Measurements from ENCODE around the gene DIO1. TPM values are rescaled to one million over a fixed set of nuclear protein-coding genes. Genes with fewer than 3 reads are reported as not detected.
A peak's percentile ranks its signal among the peaks of the same experiment; 100 is the strongest.
"Not testable (repeated sequence)": the region's sequence is repeated elsewhere in the genome, so short reads cannot be mapped to it uniquely, and the experiment has no call there.

The DIO1 gene
- total RNA-seq (2014; rRNA removed; shearing (Covaris generic); ENCODE audit: low replicate concordance) = not detected in 2 replicates

DNA sequence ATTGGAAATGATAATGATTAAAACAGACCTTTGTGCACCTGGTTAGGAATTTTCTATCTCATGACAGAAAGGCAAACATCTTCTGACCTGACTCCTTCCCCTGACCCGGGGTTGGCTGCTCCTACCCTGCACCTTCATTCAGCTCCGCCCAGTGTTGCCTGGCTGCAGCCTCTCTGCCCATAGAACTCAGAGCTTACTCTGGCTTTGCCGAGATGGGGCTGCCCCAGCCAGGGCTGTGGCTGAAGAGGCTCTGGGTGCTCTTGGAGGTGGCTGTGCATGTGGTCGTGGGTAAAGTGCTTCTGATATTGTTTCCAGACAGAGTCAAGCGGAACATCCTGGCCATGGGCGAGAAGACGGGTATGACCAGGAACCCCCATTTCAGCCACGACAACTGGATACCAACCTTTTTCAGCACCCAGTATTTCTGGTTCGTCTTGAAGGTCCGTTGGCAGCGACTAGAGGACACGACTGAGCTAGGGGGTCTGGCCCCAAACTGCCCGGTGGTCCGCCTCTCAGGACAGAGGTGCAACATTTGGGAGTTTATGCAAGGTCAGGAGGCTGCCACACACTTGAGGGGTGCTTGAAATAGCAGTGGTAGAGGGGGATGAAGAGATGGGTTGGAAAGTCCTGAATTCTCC lies at the start of gene DIO1:
Gene DIO1, plus strand, starts transcription at position 189 of the 638 bp plus-strand sequence. Its CDS starts 24 bp downstream, at position 213.
- H3K27me3 ChIP-seq = no peaks in the 10 kb centered on the region
- DNase-seq = no peak
- H3K4me3 ChIP-seq = no peak within 1 kb of the TSS
- no peaks in the 10 kb centered on the region for H3K9me3 ChIP-seq
- H3K36me3 ChIP-seq = no peaks in the 10 kb centered on the region

DNA sequence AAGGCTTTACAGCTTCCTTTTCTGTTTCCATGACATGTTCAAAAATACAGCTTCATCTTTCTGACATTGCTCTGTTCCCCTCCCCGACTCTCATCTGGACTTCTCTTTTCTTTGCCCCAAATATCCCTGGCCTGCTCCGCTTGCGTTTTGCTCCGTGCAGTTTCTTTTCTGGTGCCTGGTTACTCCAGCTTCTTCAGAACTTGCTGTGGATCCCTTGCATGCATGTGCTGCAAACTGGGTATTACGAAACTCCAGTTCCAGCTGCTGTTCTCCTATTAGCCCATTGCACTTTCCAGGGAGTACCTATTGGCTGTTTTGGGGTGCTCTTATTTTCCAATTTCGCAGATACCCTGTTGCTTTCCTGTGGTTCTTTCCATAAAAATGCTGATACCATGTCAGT lies 46.0 kb upstream of the DIO1 start:
- no peak for DNase-seq
- H3K36me3 ChIP-seq = no peaks in the 10 kb centered on the region; the same call in 1 of the 2 replicates
- H3K27me3 ChIP-seq = no peaks in the 10 kb centered on the region
- no peaks in the 10 kb centered on the region for H3K9me3 ChIP-seq
- H3K4me3 ChIP-seq = no peak overlapping the region

DNA sequence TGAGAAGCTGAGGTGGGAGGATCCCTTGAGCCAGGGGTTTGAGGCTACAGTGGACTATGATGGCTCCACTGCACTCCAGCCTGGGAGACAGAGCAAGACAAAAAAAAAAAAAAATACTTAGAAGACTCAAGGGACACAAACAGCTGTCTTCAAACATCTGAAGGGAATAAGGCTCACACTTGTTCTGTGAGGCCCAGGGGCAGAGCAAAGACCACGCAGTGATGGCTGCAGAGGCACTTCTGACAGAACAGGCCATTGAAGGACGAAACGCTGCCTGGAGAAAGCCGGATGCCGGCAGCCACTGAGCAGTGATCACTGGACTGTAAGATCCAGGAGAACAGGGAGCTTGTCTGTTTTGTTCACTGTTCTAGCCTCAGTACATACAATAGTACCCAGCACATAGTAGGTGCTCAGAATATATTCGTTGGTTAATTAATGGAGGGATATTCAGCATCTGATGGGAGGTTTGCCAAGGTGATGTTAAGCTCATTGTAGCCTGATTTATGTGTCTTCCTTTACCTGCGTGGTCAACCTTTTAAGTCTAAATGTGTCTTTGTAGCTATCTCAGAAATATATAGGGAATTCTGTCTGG lies 43.8 kb upstream of the DIO1 start:
- Histone ChIP-seq H3K4me3 (no peak overlapping the region), H3K27me3 (no peaks in the 10 kb centered on the region)
- no peak for DNase-seq

DNA sequence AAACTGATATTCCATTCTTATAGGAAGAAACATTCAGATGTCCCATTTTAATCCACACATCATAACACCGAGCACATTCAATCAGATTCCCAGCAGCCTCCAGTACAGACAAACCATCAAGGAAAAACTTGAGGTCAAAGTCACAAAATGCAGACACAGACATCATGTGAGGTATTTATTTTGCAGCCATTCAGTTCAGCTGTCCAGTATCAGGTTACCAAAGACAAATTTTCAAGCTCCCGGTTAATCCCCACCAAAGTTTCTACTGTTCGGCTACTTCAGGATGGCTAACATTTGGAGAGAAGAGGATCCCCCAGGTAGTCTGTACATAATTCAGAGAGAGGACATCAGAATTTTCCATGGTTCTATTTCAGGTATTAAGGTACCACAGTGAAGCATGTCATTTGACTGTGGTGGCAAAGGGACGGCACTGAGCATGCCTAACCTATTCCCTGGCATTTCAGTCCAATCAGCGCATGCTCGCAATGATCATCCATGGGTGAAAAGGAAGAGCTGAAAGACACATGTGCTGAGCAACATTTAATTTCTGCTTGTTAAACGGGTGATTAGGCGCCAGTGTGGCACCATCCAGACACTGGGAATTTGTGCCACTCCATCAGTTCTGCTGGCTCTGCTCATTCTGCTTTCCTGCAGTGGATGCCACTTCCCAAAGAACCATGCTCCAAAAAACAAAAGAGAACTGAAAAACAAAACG lies 42.3 kb upstream of the DIO1 start:
- Histone ChIP-seq H3K27me3 (no peaks in the 10 kb centered on the region), H3K4me3 (no peak overlapping the region), H3K36me3 (no peaks in the 10 kb centered on the region; the same call in 1 of the 2 replicates), H3K9me3 (no peaks in the 10 kb centered on the region)
- DNase-seq = no peak

More for the DNA sequence above, 43.8 kb upstream of the DIO1 start:
- Histone ChIP-seq H3K9me3 (no peaks in the 10 kb centered on the region), H3K36me3 (no peaks in the 10 kb centered on the region; the same call in 1 of the 2 replicates)

DNA sequence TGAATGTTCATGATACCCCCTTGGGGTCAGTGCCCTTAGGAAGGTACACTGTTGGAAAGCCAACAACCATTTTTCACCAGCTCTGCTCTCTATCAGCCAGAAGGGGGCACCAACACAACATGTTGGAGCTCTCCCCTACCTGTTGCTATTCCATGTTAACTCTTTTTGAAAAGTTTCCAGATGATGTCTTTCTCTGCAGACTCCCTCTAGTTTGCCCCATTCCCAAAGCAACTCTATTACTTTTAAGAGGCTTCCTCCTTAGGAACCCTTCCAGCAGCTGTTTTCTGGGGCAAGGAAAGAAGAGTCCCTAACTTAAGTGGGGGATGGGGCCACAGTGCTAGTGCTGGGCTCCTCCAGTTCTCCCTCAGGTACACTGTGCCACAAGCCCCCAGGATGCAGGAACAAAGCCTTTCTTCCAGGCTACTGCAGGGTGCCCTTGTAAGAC lies 33.0 kb upstream of the DIO1 start:
- Histone ChIP-seq H3K4me3 (no peak overlapping the region), H3K36me3 (peaks cover 5% of the 10 kb centered on the region; the same call in 1 of the 2 replicates), H3K9me3 (no peaks in the 10 kb centered on the region), H3K27me3 (no peaks in the 10 kb centered on the region)
- peak; percentile 28 for DNase-seq

DNA sequence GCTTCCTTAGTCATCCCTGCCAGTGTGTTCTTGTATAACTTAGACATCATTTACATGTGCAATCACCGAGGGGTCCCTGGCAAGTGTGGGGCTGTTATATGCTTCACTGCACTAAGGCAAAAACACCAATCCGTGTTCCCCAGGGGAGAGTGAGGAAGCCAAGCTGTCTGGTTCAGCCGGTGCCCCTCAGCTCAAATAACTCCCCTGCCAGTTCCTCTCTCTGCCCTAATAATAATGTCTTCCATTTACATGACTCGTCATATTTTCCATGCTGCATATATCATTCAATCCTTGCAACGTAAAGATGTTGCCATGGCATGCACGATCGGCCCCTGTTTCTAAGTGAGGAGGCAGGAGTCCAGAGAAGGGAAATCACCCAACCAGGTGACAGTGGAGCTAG lies 31.5 kb upstream of the DIO1 start:
- no peaks in the 10 kb centered on the region; the same call in 1 of the 2 replicates for H3K36me3 ChIP-seq
- H3K27me3 ChIP-seq = no peaks in the 10 kb centered on the region
- no peak for DNase-seq
- H3K4me3 ChIP-seq = no peak overlapping the region
- H3K9me3 ChIP-seq = no peaks in the 10 kb centered on the region

DNA sequence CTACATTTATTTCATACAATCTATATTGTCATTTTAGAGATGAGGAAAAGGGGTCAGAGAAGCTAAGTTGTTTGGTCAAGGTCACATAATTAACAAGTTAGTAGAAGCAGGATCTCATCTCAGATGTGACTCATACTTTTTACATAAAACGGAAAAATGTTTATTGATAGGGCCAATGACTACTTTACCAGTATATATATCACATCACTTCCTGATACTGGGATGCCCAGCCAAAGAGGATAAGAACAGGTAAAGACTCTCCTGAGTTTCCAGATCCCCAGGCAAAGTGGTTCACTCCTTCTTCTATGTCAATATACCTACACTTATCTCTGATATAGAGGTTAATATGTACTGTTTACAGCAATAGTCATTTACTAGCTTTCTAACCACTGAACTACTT lies 25.4 kb upstream of the DIO1 start:
- no peaks in the 10 kb centered on the region for H3K9me3 ChIP-seq
- no peak for DNase-seq
- no peak overlapping the region for H3K4me3 ChIP-seq
- H3K27me3 ChIP-seq = no peaks in the 10 kb centered on the region
- H3K36me3 ChIP-seq = no peaks in the 10 kb centered on the region; the same call in 1 of the 2 replicates

DNA sequence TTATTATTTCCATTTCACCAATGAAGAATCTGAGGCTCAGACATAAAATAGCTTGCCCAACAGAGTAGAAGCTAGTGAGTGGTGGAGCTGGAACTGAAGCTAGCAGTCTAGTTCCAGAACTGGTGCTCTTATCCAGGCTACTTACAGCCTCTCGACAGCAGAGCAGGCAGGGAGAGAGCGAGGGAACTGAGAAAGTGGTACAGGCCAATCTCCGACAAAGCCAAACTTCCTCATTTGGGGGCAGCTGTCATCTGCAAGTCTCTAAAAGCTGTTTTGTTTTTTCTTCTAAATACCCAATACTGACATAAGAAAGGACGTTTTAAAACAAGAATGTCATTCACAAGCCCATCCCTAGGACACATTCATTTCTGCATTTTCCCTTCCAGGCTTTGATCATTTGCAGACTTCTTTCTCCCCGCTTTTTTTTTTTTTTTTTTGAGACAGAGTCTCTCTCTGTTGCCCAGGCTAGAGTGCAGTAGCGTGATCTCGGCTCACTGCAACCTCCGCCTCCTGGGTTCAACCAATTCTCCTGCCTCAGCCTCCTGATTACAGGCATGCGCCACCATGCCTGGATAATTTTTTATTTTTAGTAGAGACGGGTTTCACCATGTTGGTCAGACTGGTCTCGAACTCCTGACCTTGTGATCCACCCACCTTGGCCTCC lies 24.4 kb upstream of the DIO1 start:
- no peak overlapping the region for H3K4me3 ChIP-seq
- DNase-seq = no peak
- no peaks in the 10 kb centered on the region for H3K27me3 ChIP-seq
- H3K36me3 ChIP-seq = no peaks in the 10 kb centered on the region; the same call in 1 of the 2 replicates
- H3K9me3 ChIP-seq = no peaks in the 10 kb centered on the region

DNA sequence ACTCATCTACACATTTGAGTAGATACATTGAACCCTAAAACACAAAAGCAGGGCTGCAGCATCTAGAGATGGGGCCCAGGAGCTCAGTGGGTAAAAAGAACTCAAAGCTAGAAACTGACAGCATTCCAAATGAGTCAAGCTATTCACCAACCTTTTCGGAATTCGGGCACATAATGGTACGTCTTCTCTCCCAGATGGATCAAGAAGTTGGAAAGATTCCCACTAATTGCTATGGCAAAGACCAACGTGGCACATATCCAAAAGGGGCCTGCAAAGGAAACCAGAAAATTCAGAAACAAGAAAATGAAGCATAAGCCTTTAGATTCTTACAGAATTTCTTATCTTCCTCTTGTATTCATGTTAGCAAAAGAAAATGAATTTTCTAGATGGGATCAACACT lies 22.8 kb upstream of the DIO1 start:
- H3K4me3 ChIP-seq = no peak overlapping the region
- DNase-seq = no peak

DNA sequence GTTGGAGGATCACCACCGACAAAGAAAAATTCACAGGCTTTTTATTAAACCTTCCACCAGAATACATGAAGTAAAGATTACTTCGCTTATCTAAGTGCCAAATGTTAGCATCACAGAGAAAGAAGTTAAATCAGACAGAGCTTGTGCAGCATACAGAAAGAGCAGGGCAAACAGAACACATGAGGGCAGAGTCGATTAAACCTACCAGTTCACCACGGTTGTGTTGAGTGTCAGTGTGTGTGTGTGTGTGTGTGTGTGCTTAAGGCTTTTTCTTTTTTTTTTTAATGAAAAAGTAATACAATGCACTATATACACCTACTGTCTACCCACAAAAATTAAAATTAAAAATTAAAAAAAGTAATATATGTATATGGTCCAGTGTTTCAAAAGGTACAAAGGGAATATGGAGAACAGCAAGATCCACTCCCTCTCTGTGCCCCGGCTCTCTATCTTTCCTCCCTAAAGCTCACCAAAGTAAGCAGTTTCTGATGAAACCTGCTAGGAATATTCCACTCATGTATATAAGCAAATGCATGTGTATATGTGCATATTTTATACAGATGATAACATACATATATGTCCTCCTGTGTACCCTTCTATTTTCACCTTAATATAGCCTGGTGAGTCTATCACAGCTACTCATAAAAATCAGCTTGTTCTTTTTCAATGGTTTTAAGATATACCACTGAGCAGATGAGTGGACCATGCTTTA lies 22.1 kb upstream of the DIO1 start:
- Histone ChIP-seq H3K9me3 (no peaks in the 10 kb centered on the region), H3K4me3 (no peak overlapping the region), H3K27me3 (no peaks in the 10 kb centered on the region), H3K36me3 (no peaks in the 10 kb centered on the region; the same call in 1 of the 2 replicates)
- no peak for DNase-seq

More for the DNA sequence above, 22.8 kb upstream of the DIO1 start:
- Histone ChIP-seq H3K36me3 (no peaks in the 10 kb centered on the region; the same call in 1 of the 2 replicates), H3K9me3 (no peaks in the 10 kb centered on the region), H3K27me3 (no peaks in the 10 kb centered on the region)

DNA sequence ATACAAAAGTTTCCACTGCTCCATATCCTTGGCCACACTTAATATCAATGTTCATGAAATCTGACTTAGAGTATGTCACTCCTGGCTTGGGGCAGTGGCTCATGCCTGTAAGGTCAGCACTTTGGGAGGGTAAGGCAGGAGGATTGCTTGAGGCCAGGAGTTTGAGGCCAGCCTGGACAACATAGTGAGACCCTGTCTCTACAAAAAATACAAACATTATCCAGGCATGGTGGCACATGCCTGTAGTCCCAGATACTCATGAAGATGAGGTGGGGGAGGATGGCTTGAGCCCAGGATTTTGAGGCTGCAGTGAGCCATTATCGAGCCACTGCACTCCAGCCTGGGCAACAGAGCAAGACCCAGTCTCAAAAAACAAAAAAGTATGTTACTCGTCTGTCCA lies 18.8 kb upstream of the DIO1 start:
- H3K9me3 ChIP-seq, H3K4me3 ChIP-seq, DNase-seq, H3K27me3 ChIP-seq: not testable (repeated sequence)
- H3K36me3 ChIP-seq = peaks cover 12% of the 10 kb centered on the region

DNA sequence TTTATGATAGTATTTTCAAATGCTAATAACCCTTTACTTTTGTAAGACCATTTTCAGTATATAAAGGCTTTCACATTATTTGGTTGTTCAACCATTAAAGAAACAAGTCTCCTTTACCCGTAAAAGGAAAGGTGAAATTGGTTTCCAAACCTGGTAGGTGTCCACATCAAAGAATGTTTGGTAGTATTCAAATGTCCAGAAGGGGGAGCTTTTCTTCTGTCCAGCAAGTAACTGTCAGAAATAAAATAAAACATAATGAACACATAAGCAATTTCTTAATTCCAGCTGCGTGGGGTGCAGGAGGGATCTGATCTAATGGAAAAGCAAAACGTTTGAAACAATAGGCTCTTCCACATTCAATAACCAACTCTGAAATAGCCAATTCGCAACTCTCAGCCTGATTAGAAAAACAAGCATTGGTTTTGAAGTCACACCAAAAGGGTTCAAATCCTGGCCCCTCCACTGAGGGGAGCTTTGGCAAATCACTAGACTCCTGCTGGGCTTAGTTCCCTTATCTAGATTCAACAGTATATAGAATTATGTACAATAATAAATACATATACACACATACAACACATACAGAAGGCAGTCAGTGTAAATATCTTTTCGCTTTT lies 15.4 kb upstream of the DIO1 start:
- no peak for DNase-seq
- peaks cover 20% of the 10 kb centered on the region for H3K36me3 ChIP-seq
- no peaks in the 10 kb centered on the region for H3K27me3 ChIP-seq
- H3K4me3 ChIP-seq = no peak overlapping the region
- H3K9me3 ChIP-seq = no peaks in the 10 kb centered on the region

DNA sequence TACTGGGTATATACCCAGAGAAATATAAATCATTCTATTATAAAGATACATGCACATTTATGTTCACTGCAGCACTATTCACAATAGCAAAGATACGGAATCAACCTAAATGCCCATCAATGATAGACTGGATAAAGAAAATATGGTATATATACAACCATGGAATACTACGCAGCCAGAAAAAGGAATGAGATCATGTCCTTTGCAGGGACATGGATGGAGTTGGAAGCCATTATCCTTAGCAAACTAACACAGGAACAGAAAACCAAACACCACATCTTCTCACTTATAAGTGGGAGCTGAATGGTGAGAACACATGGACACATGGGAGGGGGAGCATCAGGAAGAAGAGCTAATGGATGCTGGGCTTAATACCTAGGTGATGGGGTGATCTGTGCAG lies 12.1 kb upstream of the DIO1 start:
- H3K36me3 ChIP-seq = peaks cover 20% of the 10 kb centered on the region
- H3K4me3 ChIP-seq = not testable (repeated sequence)

DNA sequence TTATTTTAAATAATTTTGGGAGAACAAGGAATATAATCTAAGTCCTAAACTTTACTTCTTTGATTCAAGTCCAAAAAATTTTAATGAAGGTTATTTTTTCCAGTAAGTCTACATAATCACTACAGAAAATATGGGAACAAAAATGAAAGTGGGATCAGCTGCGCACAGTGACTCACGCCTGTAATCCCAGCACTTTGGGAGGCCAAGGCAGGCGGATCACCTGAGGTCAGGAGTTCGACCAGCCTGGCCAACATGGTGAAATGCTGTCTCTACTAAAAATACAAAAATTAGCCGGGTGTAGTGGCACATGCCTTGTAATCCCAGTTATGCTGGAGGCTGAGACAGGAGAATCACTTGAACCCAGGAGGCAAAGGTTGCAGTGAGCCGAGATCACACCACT lies 10.4 kb upstream of the DIO1 start:
- H3K27me3 ChIP-seq, H3K4me3 ChIP-seq, DNase-seq, H3K9me3 ChIP-seq, H3K36me3 ChIP-seq: not testable (repeated sequence)

More for the DNA sequence above, 12.1 kb upstream of the DIO1 start:
- H3K9me3 ChIP-seq, DNase-seq, H3K27me3 ChIP-seq: not testable (repeated sequence)

DNA sequence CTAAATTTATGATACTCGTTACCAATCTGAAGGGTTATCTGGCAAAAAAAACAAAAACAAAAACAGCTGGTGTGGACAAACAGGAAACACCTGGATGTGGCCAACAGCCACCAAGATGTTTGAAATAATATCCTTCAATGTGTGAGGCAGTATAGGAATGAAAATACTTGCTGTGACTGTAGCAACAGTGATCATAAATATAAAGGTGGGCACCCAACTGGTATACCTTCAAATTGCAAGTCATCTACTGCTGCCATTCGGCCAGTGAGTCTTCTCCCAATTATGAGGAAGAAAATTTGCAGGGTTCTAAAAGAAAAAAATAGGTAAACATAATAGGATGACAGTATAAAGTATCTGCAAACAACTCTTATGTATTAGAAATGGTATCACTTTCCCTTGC lies 5.3 kb upstream of the DIO1 start:
- no peaks in the 10 kb centered on the region; the same call in 1 of the 2 replicates for H3K36me3 ChIP-seq
- peak overlapping the region; percentile 90 for H3K4me3 ChIP-seq
- H3K27me3 ChIP-seq = no peaks in the 10 kb centered on the region
- no peak for DNase-seq
- no peaks in the 10 kb centered on the region for H3K9me3 ChIP-seq

Measured in MG63 (cell line).